SH-SY5Y (cell line): ENCODE results near the gene ARHGAP26.

Source experiments
- GATA2 ChIP-seq: IDR thresholded peaks from 2 replicates; pipeline ENCODE4 v1.6.1; 2011; ENCODE audit warnings: mild to moderate bottlenecking, low read depth, low read length
- GATA3 ChIP-seq: IDR thresholded peaks from 2 replicates; pipeline ENCODE4 v1.6.1; 2011; ENCODE audit warnings: low read depth, mild to moderate bottlenecking, low read length, moderate library complexity

DNA sequence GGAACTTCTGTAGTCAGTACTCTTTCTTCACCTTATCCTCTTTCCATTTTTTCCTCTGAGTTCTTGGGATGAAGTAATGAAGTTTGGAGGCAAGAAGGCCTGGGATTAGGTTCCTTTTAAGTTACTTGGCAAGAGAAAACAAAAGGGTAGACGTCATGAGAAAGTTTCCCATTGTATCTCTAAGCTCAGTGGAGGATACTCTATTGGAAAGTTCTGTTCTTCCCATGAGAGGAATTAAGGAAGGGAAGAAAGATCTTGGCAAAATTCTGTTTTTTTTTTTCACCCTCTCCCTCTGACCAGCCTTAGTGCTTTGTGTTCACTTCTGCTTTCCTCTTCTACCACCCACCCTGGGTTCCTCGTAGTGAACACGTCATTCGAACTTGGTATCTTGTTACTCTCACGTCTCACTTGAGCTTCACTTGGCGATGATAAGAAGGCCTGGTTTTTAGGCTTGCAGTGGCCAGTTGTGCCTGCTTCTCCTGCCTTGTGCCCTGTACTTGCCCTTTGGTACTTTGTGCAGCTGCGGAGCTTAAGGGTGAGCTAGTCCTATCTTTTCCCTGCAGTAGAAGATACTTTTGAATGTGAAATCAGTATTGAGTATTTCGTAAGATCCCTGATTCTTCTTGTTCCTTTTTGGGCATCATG is 67.0 kb downstream of the ARHGAP26 start:
- TF ChIP-seq GATA2 (no peak), GATA3 (no peak)
